HEK293 (cell line): ENCODE results near the gene STN1.

Source experiments
- CTCF ChIA-PET: fragments of 350-600 bp; formaldehyde crosslinking; extraction: SDS; loops from one replicate; lab custom pipeline; 2021; ENCODE audit warnings: antibody characterized with exemption; lab: Yijun Ruan, JAX
- POLR2A ChIA-PET: fragments of 300-600 bp; formaldehyde crosslinking; extraction: SDS; loops from one replicate; lab custom pipeline; 2020; ENCODE audit warnings: antibody characterized with exemption, inconsistent platforms; lab: Yijun Ruan, JAX
- H3K27ac ChIP-seq: fragments of 200-500 bp; sonication (Bioruptor generic); 2 replicates; pipeline ENCODE4 v1.5.1; 2014; ENCODE audit warnings: low read depth, low read length, control low read depth, inconsistent platforms; ENCODE audit errors: extremely low read depth
- H3K36me3 ChIP-seq, 2 experiments: fragments of 200-500 bp in 1 of 2; sonication (Bioruptor generic) in 1 of 2; 1 replicate in 1 of 2; 2 replicates in 1 of 2; pipeline ENCODE4 v1.5.1; 2014 to 2017; ENCODE audit warnings: inconsistent platforms in 2 of 2, low read length in 2 of 2; ENCODE audit not compliant: control insufficient read depth in 2 of 2, insufficient read depth in 1 of 2
- H3K4me1 ChIP-seq: fragments of 200-500 bp; sonication (Bioruptor generic); 2 replicates; pipeline ENCODE4 v1.5.1; 2014; ENCODE audit warnings: mild to moderate bottlenecking, low read length, inconsistent platforms; ENCODE audit not compliant: control insufficient read depth, insufficient read depth
- H3K4me3 ChIP-seq: 2 replicates; pipeline ENCODE4 v1.5.1; 2011; ENCODE audit warnings: low read depth, mild to moderate bottlenecking, control low read depth, low read length, moderate library complexity
- H3K9me3 ChIP-seq: fragments of 200-500 bp; sonication (Bioruptor generic); 2 replicates; pipeline ENCODE4 v1.5.1; 2014; ENCODE audit warnings: low read depth, low read length, inconsistent platforms; ENCODE audit not compliant: control insufficient read depth, insufficient read depth
- ZIC2 ChIP-seq: fragments of 450-650 bp; formaldehyde crosslinking; IDR thresholded peaks from 2 replicates; pipeline ENCODE4 v1.5.1; 2016; ENCODE audit warnings: missing biosample characterization, missing genetic modification characterization
- ZNF114 ChIP-seq: fragments of 450-650 bp; formaldehyde crosslinking; IDR thresholded peaks from 2 replicates; pipeline ENCODE4 v1.5.0; 2017; ENCODE audit warnings: missing biosample characterization, missing genetic modification characterization
- ZNF138 ChIP-seq: fragments of 450-650 bp; formaldehyde crosslinking; IDR thresholded peaks from 2 replicates; pipeline ENCODE4 v1.5.1; 2016; ENCODE audit warnings: missing biosample characterization, missing genetic modification characterization, borderline replicate concordance
- ZNF140 ChIP-seq: fragments of 450-650 bp; formaldehyde crosslinking; IDR thresholded peaks from 2 replicates; pipeline ENCODE4 v1.5.1; 2016; ENCODE audit warnings: missing biosample characterization, missing genetic modification characterization
- ZNF19 ChIP-seq: fragments of 450-650 bp; formaldehyde crosslinking; IDR thresholded peaks from 2 replicates; pipeline ENCODE4; 2016; ENCODE audit warnings: missing biosample characterization, missing genetic modification characterization, low read depth
- ZNF530 ChIP-seq: fragments of 450-650 bp; formaldehyde crosslinking; IDR thresholded peaks from 2 replicates; pipeline ENCODE4 v1.5.1; 2016; ENCODE audit warnings: low read depth, missing biosample characterization, missing genetic modification characterization
- ZNF600 ChIP-seq: fragments of 450-650 bp; formaldehyde crosslinking; IDR thresholded peaks from 2 replicates; pipeline ENCODE4 v1.5.1; 2016; ENCODE audit warnings: missing biosample characterization, missing genetic modification characterization
- ZNF664 ChIP-seq: fragments of 450-650 bp; formaldehyde crosslinking; IDR thresholded peaks from 2 replicates; pipeline ENCODE4 v1.5.1; 2016; ENCODE audit warnings: missing biosample characterization, missing genetic modification characterization
- ZNF777 ChIP-seq: fragments of 450-650 bp; formaldehyde crosslinking; IDR thresholded peaks from 2 replicates; pipeline ENCODE4 v1.5.1; 2017; ENCODE audit warnings: missing biosample characterization, missing genetic modification characterization, borderline replicate concordance
- TF ChIP-seq, protein P1 (sequence below): fragments of 450-650 bp; formaldehyde crosslinking; IDR thresholded peaks from 2 replicates; pipeline ENCODE4 v1.5.1; 2016; ENCODE audit warnings: missing biosample characterization, missing genetic modification characterization
- TF ChIP-seq, protein P2 (sequence below): fragments of 450-650 bp; formaldehyde crosslinking; IDR thresholded peaks from 2 replicates; pipeline ENCODE4 v1.5.1; 2017; ENCODE audit warnings: missing biosample characterization, missing genetic modification characterization
- TF ChIP-seq, protein P3 (sequence below): fragments of 450-650 bp; formaldehyde crosslinking; IDR thresholded peaks from 2 replicates; pipeline ENCODE4 v1.5.1; 2016; ENCODE audit warnings: missing biosample characterization, missing genetic modification characterization

STN1 gene

DNA sequence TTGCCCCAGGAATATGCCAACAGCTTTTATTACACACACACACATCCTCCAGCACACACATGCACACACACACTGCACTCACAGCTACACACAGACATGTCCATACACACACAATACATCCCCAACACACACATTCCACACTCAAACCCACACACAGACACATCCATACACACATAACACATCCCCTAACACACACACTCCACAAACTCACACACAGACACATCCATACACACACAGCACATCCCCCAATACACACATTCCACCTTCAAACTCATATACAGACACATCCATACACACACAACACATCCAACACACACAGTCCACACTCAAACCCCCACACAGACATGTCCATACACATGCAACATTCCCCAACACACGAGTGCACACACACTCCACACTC is 81.7 kb downstream of the STN1 start (continued):
- TF ChIP-seq, protein P1, sequence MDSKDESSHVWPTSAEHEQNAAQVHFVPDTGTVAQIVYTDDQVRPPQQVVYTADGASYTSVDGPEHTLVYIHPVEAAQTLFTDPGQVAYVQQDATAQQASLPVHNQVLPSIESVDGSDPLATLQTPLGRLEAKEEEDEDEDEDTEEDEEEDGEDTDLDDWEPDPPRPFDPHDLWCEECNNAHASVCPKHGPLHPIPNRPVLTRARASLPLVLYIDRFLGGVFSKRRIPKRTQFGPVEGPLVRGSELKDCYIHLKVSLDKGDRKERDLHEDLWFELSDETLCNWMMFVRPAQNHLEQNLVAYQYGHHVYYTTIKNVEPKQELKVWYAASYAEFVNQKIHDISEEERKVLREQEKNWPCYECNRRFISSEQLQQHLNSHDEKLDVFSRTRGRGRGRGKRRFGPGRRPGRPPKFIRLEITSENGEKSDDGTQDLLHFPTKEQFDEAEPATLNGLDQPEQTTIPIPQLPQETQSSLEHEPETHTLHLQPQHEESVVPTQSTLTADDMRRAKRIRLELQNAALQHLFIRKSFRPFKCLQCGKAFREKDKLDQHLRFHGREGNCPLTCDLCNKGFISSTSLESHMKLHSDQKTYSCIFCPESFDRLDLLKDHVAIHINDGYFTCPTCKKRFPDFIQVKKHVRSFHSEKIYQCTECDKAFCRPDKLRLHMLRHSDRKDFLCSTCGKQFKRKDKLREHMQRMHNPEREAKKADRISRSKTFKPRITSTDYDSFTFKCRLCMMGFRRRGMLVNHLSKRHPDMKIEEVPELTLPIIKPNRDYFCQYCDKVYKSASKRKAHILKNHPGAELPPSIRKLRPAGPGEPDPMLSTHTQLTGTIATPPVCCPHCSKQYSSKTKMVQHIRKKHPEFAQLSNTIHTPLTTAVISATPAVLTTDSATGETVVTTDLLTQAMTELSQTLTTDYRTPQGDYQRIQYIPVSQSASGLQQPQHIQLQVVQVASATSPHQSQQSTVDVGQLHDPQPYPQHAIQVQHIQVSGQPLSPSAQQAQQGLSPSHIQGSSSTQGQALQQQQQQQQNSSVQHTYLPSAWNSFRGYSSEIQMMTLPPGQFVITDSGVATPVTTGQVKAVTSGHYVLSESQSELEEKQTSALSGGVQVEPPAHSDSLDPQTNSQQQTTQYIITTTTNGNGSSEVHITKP (tag by site-specific recombination): no peak

DNA sequence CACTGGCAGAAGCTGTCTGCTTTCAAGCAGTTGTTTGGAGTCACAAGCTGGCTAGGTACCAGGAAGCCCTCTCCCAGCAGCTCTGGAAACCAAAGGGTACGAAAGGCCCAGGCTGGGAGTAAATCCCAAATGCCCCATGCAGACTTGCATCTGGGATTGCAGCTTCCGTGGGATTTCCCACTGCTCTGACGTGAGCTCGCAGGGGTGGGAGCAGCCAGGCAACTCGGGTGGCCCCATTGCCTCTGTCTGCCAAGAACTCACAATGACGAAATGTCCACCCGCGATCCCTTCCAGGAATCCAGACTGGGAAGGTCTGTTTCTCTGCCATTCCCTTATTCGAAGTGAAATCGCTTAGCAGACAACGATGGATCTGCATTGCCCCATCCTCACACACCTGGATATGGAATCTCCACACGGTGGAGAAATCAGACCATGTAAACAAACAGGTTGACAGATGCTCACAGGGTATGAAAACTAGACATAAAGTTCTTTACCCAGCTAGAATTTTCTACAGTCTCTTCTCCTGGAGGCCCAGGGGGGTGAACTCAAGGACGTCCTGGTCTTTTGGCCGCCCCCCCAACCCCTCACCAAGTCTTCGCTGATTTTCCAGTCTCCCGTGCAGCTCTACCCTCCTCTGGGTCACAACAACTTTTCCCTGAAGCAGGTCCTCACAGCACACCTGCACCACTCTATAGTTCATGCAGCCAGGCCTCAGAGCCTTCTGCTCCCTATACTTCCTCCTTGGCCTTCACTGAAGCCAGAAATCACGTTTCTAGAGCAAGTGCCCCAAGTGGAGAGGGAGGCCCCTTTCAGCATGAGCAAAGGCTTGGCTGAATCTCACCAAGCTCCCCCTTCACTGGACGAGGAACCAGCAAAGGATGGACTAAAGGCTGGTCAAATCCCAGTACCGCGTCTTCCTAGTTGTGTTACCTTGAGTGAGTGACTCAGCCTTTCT is 82.6 kb downstream of the STN1 start:
- no peaks in the 10 kb centered on the region for H3K36me3 ChIP-seq
- H3K4me3 ChIP-seq: no peak overlapping the region
- H3K9me3 ChIP-seq: 0 out of 2 replicates have a peak, but pooled peaks cover 2% of the 10 kb centered on the region
- TF ChIP-seq ZNF114: no peak
- peak; percentile 82 for TF ChIP-seq ZNF600 (tag by site-specific recombination)
- no peak overlapping the region for H3K27ac ChIP-seq
- peaks cover 20% of the 10 kb centered on the region for H3K4me1 ChIP-seq
- CTCF ChIA-PET: interaction anchor here (0.6 kb wide), 2 partner anchors 125 to 242 kb away, joined by 3 read pairs; no protein-coding TSS in a partner anchor
- POLR2A ChIA-PET: no interaction called here

DNA sequence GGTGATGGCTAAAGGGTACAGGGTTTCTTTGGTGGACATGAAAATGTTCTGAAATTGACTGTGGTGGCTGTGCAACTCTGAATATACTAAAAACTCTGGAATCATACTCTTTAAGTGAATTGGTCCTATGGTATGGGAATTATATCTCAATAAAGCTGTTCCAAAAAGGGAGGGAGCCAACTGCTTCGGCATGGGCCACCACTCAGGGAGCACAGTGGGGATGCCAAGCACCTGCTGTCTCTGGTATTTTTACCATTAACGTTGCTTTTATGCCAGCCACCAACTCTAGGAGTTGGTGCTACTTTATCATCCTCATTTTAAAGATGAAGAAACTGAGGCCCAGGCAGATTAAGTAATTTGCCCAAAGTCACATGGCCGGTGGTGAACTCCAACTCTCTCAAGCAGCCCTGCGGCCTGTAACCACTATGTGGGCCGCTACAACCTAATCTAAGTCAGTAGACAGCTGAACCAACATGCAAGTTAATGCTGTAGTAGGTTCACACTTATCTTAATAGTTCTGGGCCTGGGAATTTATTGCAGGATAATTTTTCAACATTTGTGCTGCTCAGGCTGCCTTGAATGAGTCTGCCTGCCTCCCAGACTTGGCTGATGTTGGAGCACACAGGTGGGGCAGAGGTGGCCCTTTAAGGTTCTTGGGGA is 83.4 kb downstream of the STN1 start:
- ChIA-PET POLR2A (interaction anchor here (0.5 kb wide), 1 partner anchor 21 kb away, joined by 5 read pairs; no protein-coding TSS in a partner anchor), CTCF (interaction anchor here (0.6 to 1.0 kb wide), 3 partner anchors 28 to 242 kb away, joined by 3 to 4 read pairs (median 3); no protein-coding TSS in a partner anchor)

More for the DNA sequence above, 83.4 kb downstream of the STN1 start:
- TF ChIP-seq, protein P2, sequence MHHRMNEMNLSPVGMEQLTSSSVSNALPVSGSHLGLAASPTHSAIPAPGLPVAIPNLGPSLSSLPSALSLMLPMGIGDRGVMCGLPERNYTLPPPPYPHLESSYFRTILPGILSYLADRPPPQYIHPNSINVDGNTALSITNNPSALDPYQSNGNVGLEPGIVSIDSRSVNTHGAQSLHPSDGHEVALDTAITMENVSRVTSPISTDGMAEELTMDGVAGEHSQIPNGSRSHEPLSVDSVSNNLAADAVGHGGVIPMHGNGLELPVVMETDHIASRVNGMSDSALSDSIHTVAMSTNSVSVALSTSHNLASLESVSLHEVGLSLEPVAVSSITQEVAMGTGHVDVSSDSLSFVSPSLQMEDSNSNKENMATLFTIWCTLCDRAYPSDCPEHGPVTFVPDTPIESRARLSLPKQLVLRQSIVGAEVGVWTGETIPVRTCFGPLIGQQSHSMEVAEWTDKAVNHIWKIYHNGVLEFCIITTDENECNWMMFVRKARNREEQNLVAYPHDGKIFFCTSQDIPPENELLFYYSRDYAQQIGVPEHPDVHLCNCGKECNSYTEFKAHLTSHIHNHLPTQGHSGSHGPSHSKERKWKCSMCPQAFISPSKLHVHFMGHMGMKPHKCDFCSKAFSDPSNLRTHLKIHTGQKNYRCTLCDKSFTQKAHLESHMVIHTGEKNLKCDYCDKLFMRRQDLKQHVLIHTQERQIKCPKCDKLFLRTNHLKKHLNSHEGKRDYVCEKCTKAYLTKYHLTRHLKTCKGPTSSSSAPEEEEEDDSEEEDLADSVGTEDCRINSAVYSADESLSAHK (tag by site-specific recombination): no peak
- TF ChIP-seq ZNF19 (tag by site-specific recombination): no peak
- TF ChIP-seq ZNF140: no peak
- TF ChIP-seq, protein P3, sequence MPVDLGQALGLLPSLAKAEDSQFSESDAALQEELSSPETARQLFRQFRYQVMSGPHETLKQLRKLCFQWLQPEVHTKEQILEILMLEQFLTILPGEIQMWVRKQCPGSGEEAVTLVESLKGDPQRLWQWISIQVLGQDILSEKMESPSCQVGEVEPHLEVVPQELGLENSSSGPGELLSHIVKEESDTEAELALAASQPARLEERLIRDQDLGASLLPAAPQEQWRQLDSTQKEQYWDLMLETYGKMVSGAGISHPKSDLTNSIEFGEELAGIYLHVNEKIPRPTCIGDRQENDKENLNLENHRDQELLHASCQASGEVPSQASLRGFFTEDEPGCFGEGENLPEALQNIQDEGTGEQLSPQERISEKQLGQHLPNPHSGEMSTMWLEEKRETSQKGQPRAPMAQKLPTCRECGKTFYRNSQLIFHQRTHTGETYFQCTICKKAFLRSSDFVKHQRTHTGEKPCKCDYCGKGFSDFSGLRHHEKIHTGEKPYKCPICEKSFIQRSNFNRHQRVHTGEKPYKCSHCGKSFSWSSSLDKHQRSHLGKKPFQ (tag by site-specific recombination): 0 out of 2 replicates have a peak, but pooled peaks have one; percentile 48
- TF ChIP-seq ZNF138: no peak
- TF ChIP-seq ZNF777 (tag by site-specific recombination): no peak
- TF ChIP-seq ZNF530: no peak
- peak; percentile 79; the same call in 1 of the 2 replicates for TF ChIP-seq ZNF664 (tag by site-specific recombination)
- peak; percentile 36; the same call in 1 of the 2 replicates for TF ChIP-seq ZIC2
- TF ChIP-seq, all 188 proteins: peak for 3
- no peak overlapping the region for H3K4me3 ChIP-seq
- H3K36me3 ChIP-seq: no peaks in the 10 kb centered on the region
- 0 out of 2 replicates have a peak, but pooled peaks cover 2% of the 10 kb centered on the region for H3K9me3 ChIP-seq
- H3K4me1 ChIP-seq: peaks cover 24% of the 10 kb centered on the region
- H3K27ac ChIP-seq: peak overlapping the region; percentile 10; the same call in 1 of the 2 replicates
